Measurements from ENCODE around the gene IGFN1.
"Not testable (repeated sequence)": the region's sequence is repeated elsewhere in the genome, so short reads cannot be mapped to it uniquely, and the experiment has no call there.

The IGFN1 gene

DNA sequence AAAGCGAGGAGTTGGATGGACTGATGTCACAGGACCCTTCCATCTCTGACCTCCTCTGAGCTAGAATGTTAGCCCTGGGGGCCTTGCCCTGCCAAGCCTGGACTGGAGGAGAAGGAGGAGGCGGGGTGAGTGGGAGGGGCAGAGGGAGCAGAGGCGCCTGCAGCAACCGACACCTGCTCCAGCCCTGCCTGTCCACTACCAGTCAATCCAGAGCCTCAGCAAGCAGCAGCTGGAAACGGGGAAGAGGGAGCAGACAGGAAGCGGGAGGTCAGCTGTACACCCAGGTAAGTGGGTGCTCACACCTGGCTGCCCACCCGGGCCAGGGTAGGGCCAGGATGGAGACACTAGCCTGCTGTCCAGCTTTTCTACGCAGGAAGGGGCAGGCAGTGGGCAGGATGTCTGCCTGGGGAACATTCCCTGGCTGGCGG is at the start of gene IGFN1:
Gene IGFN1 (plus strand): TSS at position 201 of the 428 bp plus-strand sequence. CDS start 2,470 bp downstream, outside the sequence.
- no peak for DNase-seq (ENCODE audit: low read depth in 2 of 2)

DNA sequence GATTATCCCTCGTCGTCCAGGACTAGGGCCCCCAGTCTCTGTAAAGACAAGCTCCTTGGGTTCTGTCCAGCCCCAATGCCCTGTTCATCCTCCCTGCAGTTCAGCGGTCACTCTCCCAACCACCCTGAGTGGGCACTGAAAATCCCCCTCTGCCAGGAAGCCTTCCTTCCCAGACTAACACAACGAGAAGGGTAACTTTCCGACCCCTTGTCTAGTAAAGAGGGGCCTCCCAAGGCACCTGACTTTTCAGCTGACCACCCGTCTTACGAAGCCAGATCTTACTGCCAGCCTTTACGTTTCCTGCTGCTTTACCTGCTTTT is 49.7 kb upstream of the IGFN1 start:
- DNase-seq (ENCODE audit: low read depth in 2 of 2) = no peak

DNA sequence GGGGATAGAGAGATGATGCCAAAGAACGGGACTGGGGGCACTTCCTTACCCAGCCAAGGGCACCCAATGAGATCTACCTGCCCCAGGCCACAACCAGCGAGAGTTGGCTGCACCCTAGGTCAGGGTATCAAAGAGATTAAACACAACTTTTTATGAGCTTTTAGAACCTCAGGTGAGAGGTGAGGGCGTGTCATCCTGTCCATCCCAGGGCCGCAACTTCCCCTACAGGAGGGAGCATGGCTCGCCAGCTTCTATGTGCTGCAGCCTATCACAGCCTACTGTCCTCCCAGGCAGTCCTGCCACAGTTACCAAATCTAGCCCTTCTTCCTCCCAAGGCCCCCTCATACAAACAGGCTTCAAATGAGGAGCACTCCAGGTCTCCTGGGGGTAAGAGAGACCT is 49.2 kb upstream of the IGFN1 start:
- DNase-seq (ENCODE audit: low read depth in 2 of 2) = no peak

DNA sequence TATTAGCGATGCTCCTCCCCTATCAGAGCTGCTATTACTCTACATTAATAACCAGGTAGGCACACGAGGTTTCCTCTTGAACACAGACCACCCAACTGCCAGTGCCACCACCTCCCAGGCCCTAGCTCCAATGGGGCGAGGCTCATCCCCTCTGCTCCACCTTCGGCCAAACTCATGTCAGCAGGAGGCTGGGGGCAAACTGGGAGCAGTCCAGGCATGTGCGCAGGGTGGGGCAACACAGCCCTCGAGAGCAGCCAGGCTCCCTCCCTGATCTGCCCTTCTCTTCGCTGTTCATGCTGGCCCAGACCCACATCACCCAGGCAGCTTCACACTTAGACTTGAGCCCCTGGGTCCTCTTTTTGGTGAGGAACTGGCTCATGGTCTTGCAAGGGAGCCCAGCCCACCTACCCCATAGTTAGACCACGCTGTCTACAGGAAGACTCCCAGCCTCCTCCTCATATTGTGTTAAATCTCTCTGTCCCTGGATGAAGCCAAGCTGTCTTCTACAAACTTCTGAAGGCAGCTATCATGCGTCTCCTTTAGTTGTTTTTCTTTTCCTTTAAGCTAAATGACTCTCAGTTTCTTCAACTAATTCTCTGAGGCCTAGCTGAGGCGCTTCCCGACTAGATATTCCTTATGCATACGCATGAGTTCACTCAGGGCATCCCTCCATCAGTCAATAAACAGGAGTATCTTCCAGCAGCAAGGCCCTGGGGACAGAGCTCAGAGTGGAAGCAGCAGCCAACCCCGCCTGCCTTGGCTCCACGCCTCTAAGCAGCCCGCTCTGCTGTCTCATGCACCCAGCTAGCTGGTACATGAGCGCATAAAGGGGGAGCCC is 48.4 kb upstream of the IGFN1 start:
- DNase-seq (ENCODE audit: low read depth in 2 of 2) = no peak

DNA sequence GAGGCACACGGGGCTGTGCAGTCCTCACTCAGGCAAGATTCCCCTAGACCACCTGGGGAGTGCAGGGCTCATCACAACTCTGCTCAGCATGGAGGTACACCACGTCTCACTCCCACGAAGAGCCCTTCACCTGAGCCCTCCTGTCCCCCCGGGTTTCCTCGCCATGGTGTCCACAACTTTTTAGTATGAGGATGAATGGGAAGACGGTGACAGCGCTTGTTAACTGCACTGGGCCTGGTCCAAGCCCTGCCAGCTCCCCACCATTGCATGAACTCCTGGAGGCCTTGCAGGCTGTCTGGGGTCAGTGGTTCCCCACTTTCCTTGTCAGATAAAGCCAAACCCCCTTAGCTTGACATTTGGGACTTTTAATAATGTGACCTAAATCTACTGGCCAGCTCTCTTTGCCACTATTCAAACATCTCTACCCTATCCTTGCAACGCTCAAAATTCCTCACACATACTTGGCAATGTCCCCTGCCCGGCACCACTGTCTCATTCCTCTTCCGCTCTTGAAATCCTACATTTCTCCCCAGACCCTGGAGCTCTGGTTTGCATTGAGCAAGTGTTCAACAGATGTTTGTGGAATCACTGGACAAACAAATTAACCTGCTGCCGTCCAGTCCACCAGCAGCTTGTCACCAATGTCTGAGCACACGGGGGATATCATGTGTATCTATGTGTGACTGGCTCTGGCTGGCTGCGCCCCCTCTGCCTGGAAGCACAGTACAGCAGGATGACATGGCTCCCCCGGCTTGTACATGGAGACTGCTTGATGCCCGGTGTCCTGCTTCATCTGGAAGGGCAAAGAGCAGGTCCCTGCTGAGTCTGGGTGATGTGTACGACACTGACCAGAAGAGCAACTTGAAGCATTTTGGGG is 47.5 kb upstream of the IGFN1 start:
- no peak for DNase-seq (ENCODE audit: low read depth in 2 of 2)

DNA sequence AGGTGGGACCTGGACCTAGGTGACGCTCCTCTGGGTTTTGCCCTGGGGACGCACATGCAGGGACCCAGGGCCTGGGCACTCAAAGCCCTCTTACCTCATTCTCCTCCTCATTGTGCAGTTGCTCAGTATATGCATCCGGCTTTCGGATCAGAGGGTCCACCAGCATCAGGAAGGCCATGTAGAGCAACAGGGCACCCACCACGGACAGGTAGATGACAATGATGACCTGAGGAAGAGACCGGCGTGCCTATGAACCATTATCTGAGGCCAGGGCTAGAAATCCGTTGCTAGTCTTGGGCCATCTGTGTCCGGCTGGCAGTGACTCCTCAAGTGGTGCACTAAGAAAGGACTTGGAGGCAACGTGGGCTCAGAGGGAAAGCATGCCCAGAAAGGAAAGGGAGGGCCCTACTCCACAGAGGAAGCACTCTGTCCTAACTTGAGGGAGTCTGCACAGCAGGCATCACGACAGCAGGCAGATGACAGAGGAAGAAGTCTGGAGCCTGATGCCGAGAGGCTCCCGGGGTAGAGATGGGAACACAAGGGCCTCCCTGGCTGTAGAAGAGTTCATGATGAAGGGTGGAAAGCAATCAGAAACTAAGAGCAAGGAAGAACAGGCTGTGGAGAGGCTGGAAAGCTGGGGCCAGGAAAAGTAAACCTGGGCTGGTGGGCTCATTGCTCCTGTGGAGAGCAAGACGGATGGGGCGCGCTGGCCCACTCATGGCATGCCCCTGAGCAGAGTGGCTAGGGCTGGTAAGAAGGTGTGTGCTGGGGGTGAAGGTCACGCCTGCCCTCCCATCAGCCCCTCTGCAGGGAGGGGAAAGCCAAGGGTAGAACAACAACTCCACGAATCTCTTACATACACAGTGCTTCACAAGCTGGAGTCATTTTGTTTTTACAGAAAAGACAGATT is 46.6 kb upstream of the IGFN1 start:
- DNase-seq (ENCODE audit: low read depth in 2 of 2) = no peak

DNA sequence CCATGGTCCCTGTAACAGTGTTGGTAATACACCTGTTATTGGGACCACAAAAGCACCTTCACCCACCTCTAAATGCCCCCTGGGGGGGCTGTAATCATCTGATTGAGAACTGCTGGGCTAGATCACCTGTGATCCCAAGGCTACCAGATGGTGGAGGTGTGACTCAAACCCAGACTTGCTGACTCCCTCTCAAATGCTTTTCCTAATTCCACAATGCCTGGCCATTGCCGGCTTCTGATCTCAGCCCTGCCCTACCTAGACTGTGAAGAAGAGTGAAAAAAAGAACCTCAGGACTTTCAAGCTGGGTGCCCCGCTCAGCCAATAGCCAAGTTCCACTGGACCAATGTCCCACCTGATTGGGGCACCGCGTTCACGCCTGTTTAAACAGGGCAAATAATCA is 45.9 kb upstream of the IGFN1 start:
- no peak for DNase-seq (ENCODE audit: low read depth in 2 of 2)

DNA sequence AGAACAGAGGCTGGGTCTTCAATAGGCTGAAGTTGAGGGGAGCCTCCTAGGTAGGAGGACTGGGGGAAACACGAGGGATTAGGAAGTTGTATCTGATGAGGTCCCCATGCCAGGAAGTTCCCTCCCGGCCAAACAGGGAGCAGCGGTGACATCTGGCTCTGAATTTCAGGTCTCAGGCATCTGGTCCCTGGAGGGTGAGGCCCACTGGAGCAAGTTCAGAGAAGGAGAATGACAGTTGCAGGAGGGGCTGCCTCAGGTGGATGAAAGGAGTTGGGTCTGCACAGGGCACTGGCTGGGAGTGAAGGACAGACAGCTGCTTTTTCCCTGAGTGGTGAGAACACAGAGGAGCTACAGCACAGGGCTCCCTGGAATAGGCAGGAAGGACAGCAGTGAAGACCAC is 45.5 kb upstream of the IGFN1 start:
- no peak for DNase-seq (ENCODE audit: low read depth in 2 of 2)

DNA sequence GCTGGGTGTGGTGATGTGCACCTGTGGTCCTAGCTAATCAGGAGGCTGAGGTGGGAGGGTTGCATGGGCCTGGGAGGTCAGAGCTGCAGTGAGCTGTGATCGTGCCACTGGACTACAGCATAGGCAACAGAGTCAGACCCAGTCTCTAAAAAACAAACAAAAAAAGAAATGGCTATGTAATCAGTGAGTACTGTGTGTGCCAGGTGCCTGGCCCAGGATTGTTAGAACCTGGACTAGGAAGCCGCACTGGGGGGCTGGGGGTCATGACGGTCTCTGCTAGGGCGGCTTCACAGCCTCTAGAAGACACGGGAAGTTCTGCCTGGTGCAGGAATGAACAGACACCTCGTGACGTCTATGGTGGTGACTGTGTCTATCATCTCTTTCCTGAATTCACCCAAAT is 44.8 kb upstream of the IGFN1 start:
- DNase-seq (ENCODE audit: low read depth in 2 of 2) = no peak

DNA sequence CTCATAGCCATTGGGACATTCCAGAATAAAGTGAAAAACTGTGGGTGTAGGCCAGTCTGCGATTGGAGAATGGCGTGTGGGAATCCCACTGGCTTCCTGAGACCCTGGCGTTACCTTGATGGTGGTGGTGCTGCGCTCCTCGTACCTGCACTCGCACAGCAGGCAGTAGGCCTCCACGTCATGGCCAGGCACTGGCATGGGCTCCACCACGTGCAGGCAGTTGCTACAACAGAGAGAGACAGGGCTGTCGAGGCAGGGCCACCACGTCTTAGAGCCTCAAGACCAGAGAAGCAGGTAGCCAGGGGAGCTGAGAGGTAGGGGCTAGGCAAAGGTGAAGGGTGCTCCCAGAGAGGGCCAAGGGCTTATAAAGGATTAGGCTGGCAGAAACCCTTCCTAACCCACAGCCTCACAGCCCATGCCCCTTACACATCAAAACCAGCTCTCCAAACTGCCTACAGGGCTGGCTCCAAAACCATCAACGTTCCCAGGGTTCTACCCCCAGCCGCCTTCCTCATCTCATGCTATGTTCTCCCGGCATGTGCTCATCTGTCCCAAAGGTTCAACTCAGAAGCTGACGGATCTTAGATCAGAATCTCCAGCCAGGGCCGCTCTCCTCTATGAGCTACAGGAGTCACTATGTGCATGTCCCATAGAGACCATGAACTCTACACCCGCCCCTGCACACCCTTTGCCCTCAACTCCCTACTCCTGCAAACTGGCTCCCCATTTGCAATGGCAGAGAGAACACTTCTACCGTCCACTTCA is 43.8 kb upstream of the IGFN1 start:
- DNase-seq (ENCODE audit: low read depth in 2 of 2) = no peak

DNA sequence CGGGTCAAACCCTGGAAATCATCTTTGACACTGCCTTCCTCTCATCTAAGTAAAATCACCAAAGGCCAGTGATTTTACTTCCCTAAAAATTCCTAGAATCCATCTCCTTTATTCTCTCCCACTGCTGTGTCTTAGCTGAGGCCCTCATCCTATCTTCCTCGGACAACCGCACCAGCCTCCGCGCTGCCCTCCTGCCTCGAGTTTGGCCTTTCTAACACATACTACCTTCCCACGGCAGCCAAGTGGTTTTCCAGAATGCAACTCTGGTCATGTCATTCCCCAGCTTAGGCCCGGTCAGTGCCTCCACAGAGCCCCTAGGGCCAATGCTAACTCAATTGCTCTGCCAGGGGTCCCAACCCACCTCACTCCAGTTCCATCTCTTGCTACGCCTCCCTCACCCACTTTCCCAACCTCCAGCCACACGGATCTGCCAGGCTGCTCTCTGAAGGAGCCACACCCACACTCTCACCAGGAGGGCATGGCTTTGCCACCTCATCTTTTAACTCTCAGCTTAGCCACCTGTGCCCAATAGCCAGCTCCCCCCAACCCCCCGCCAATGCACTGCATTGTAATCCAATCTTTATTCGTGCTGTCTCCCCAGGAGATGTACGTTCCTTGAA is 43.1 kb upstream of the IGFN1 start:
- no peak for DNase-seq (ENCODE audit: low read depth in 2 of 2)

DNA sequence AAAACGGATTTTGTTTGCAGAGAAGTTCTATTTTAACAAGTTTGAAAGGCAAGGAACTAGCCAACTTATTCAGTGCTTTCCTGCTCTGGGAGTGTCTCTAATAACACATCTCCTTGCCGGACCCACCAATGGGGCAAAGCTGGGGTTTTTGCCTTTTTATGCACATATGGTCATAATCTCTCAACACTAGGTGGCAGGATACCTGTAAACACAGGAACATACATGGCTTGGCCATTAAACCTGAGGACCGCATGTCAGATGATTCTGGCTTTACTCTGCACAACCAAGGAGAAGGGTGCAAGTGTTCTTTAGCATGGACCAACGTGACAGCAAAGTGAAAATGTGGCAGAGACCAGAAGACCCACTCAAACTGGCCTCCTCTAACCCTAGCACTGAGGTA is 41.2 kb upstream of the IGFN1 start:
- DNase-seq (ENCODE audit: low read depth in 2 of 2) = no peak

DNA sequence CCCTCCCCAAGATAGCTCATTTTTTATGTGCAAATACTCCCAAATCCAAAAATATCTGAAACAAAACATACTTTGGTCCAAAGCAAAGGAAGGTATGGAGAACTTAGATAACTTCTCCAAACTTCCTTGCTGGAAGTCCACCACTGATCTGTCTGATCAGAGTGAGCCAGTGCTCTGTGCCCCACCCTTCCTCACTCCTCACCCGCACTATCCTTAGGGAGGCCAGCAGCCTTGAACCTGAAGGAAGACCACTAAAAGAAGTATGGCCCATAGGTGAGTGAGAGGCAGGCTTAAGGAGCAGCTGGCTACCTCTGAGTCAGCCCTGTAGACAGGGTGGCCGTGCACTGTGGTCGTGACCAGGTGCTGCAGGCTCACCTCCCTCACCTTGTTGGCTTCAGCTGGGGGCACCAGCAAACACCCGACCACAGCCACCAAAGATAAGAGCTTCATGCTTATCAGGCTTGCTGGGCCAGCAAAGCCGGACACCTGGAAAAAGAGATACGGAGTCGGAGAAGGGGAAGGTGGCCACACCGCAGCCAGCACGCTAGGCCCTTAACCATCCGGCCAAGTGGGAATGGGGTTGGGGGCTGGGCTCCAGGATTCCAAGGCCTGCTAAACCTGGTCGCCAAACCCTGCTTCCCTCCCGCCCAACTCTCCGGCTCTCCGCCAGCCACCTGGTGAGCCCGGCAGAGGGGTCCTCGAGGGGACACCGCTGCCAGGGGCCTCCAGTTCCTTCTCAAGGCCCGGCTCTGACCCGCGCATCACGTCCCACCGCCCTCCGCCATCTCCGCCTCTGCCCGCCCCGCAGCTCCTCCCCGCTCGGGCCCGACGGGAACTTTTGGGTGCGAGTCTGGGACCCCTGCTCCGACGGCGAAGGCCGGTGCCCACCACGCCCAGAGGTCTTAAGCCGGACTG is 36.9 kb upstream of the IGFN1 start:
- DNase-seq (ENCODE audit: low read depth in 2 of 2) = peak in 1 of 2 experiments; percentile 16

DNA sequence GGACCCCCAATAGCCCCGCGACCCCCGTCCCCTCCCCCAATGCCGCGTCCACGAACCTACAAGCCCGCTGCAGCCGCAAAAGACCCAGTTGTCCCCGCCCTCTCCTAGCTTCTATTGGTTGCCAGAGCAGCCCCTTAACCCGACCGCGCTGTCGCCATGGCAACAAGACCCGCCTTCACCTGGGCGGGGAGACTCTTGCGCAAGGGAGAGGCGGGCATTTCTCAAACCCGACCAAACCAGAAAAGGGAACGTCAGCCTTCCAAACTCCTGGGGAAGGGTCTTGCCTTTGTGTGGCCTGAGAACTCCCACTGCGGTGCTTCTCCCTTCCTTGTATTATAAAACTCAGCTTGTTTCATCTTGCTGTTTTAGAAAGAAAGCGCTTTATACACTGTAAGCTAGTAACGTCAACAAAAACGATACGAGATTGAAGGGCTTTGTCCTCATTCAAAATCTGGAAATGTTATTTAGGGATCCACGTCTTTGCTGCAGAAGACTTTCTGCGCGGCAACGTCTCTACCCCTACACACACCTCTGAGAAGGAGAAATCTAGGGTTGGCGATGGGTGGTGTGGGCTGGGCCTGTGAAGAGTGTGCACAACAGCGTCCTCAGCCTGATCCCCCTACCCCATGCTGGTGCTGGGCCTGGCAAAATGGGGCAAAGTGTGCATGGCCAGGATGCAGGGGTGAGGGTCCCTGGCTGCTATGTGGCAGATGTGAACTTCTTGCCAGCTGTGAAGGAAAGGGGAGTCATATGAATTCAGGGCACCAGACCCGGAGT is 36.0 kb upstream of the IGFN1 start, which contains the start of gene TMEM9:
Gene TMEM9 (minus strand): TSS at position 86 of the 777 bp plus-strand sequence. CDS start 551 bp downstream, outside the sequence.
- peak; percentile 85 to 88 for DNase-seq (ENCODE audit: low read depth in 2 of 2)

DNA sequence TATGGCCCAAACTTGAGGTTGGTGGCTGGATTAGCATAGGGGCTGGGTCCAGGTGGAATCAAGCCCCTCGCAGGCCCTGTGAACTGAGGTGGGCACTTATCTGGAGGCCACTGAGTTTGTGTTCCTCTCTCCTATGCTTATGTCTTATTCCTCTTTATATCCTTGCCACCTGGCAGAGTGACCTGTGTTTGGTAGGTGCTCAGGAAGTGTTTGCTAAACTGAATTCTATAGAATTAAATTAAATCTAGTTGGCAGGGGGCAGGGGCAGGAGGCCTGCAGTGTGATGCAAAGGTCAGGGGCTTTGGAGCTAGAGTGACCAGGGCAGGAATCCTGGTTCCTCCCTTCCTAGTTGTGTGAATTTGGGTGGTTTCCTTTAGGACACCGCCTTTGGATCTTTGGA is 35.3 kb upstream of the IGFN1 start:
- no peak for DNase-seq (ENCODE audit: low read depth in 2 of 2)

DNA sequence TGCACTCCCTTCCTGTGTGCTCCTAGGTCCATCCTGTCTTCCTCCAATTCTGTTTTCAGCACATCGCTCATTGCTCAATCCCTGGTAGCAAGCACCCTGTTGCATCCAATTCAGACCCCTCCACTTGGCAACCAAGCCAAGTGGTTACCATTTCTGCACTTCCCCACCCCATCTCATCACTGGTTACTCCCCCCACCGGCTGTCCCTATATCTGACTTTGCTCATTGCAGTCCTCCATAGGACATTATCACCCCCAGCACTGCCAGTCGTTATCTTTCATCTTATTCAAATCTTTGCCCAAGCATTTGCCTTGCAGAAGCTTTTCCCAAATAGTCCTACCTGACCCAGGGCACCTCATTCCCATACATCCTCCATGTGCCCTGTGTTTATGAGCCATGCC is 34.3 kb upstream of the IGFN1 start:
- DNase-seq (ENCODE audit: low read depth in 2 of 2) = no peak

DNA sequence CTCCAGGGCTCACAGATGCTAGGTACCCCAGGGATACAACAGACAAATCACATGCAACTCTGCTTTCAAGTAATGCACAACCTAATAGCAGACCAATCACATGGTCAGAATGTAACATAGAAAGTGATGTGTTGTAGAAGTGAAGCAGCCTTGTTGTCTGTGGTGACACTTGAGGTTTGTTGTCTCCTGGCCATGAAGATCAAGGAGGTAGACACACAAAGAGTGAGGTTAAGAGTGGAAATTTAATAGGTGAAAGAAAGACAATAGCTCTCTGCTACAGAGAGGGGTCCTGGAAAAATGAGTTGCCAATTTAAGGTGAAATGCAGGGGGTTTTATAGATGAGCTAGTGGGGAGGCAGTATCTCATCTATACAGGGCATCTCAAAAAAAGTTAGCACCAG is 33.8 kb upstream of the IGFN1 start:
- no peak for DNase-seq (ENCODE audit: low read depth in 2 of 2)

DNA sequence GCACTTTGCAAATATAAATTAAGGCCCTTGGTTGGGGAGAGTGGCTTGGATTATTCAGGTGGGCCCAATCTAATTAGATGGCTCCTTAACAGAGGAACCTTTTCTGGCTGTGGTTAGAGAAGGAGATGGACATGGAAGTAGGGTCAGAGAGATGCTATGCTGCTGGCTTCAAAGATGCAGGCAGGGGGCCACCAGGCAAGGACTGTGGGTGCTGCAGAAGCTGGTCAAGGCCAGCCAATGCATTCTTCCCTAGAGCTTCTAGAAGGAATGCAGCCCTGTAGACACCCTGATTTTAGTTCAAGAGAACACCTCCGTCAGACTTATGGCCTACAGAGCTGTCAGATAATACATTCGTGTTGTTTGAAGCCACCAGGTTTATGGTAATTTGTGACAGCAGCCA is 32.7 kb upstream of the IGFN1 start:
- DNase-seq (ENCODE audit: low read depth in 2 of 2) = no peak

DNA sequence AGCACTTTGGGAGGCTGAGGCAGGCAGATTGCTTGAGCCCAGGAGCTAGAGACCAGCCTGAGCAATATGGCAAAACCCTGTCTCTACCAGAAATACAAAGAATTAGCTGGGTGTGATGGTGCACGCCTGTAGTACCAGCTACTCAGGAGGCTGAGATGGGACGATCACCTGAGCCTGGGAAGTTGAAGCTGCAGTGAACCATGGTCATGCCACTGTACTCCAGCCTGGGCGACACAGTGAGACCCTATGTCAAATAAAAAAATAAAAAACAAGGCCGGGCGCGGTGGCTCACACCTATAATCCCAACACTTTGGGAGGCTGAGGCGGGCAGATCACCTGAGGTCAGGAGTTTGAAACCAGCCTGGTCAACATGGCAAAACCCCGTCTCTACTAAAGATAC is 27.6 kb upstream of the IGFN1 start:
- DNase-seq (ENCODE audit: low read depth in 2 of 2) = not testable (repeated sequence)

All from fibroblast of skin of left biceps (primary cell).